Adrenal gland (tissue), 12 donors: Measurements from ENCODE around the gene NPTXR. TPM values are rescaled to one million over a fixed set of nuclear protein-coding genes. Genes with fewer than 3 reads are reported as not detected.

ENCODE experiments used
- DNase-seq, 7 donors: peaks; one replicate each; pipeline ENCODE4 v3.0.0-alpha.2; 2019 to 2020
- H3K27ac ChIP-seq, 5 donors: fragments of 200-600 bp; sonication (generic) in 4 of 5; 1 replicate in 3 of 5; 2 replicates in 2 of 5; pipeline versions ENCODE4 v1.5.1 to v1.8.0; 2016 to 2020; ENCODE audit warnings: mild to moderate bottlenecking in 1 of 5
- H3K27me3 ChIP-seq: fragments of 200-600 bp; 2 replicates; pipeline ENCODE4 v1.8.0; 2021
- H3K36me3 ChIP-seq, 2 donors: fragments of 200-600 bp; replicated peaks in 1 of 2; 1 replicate in 1 of 2; 2 replicates in 1 of 2; pipeline versions ENCODE4 v1.5.1 to v1.8.0; 2018 to 2022
- H3K4me1 ChIP-seq, 2 donors: fragments of 200-600 bp; replicated peaks in 1 of 2; 1 replicate in 1 of 2; 2 replicates in 1 of 2; pipeline versions ENCODE4 v1.5.1 to v1.8.0; 2018 to 2021
- H3K4me3 ChIP-seq, 4 donors: fragments of 200-600 bp; sonication (generic) in 3 of 4; one replicate each; pipeline ENCODE4 v1.5.1; 2016 to 2018
- H3K9me3 ChIP-seq, 3 donors: fragments of 200-600 bp; sonication (generic) in 1 of 3; replicated peaks in 1 of 3; 1 replicate in 2 of 3; 2 replicates in 1 of 3; pipeline versions ENCODE4 v1.5.1 to v1.8.0; 2016 to 2021
- CTCF ChIP-seq, 6 experiments: fragments of 450-650 bp in 4 of 6; fragments of 200-600 bp in 2 of 6; sonication (generic) in 1 of 6; IDR thresholded peaks; 1 replicate in 5 of 6; 2 replicates in 1 of 6; pipeline versions ENCODE4 v1.5.1 to v1.8.0; 2016 to 2021; ENCODE audit warnings: antibody characterized with exemption in 6 of 6, mild to moderate bottlenecking in 2 of 6, moderate library complexity in 1 of 6
- POLR2A ChIP-seq, 2 donors: fragments of 450-650 bp; IDR thresholded peaks; one replicate each; pipeline ENCODE4 v1.6.1; 2017; ENCODE audit warnings: antibody characterized with exemption in 2 of 2, mild to moderate bottlenecking in 2 of 2, moderate library complexity in 1 of 2
- WGBS, 4 donors: extraction: QIAGEN DNeasy Blood & Tissue Kit in 2 of 4; methylation state at CpG; one replicate each; pipeline versions ENCODE4 v1.1.5 to v1.1.7; 2013 to 2017; 5-methylcytosine and 5-hydroxymethylcytosine counted together
- intact Hi-C, 2 donors: fragments of 100-400 bp; cut with DNase I; formaldehyde crosslinking; loops; one replicate each; pipeline versions ENCODE4 v1.14.1 to v1.15.0; 2022 to 2023
- polyA plus RNA-seq, 3 donors: library from polyadenylated mRNA; stranded (reverse); fragments of 200-250 nt in 2 of 3; fragments of 350-450 nt in 1 of 3; fragmentation: Illumina TruSeq in 1 of 3; extraction: RNeasy Lipid Tissue Mini Kit (QIAGEN cat#74804) in 1 of 3; gene quantifications; one replicate each; pipeline ENCODE4 v1.2.3, GENCODE V29; 2013 to 2014
- total RNA-seq, 9 donors: library from RNA; depleted of rRNA in 4 of 9; stranded (reverse); fragments of >200 nt in 4 of 9; fragments of 120-200 nt in 1 of 9; fragmentation: NEBNext Ultra II Directional in 1 of 9; extraction: Animal tissue kit (Norgen Biotek cat#: 25700) in 1 of 9; gene quantifications; one replicate each; pipeline versions ENCODE4 v1.1.0 to v1.2.4, GENCODE V29; 2013 to 2023
- donor health status: healthy with polysubstance abuse.
- donor health status: Bipolar disorder and iron deficiency.
- donor health status: DM: yes; HTN: yes; CAD: no.
- donor health status: DM: no; HTN: no; CAD: no.
- donor health status: DM: no; HTN: no; CAD: no.
- donor health status: DM: yes; HTN: yes; CAD: no.

The NPTXR gene
- total and polyA plus RNA-seq, 12 donors: 1.2 to 26.9 (median 10.5) TPM

- peak in 1 of 7 donors; percentile 52 for DNase-seq
- H3K9me3 ChIP-seq: no peaks in the 10 kb centered on the region
- peak overlapping the region in 1 of 4 donors; percentile 86 for H3K4me3 ChIP-seq
- no peaks in the 10 kb centered on the region for H3K27me3 ChIP-seq
- 73 to 78% (median 75%) methylated on average over 9 of the region's 9 CpGs for WGBS, 4 donors
- peak overlapping the region in 4 of 5 donors; percentile 84 to 99 (median 94) for H3K27ac ChIP-seq
- H3K36me3 ChIP-seq: peaks cover 0 to 12% of the 10 kb centered on the region in 2 donors
- peaks cover 16 to 31% of the 10 kb centered on the region in 2 donors for H3K4me1 ChIP-seq
- no peak for TF ChIP-seq POLR2A (IDR thresholded peaks at IDR 0.05)
- no peak for TF ChIP-seq CTCF (IDR thresholded peaks at IDR 0.05)
- intact Hi-C loops: loop anchor here (5.0 to 10.0 kb wide), 2 partner anchors 49 to 51 kb away; no protein-coding TSS in a partner anchor
Measured at GRCh38 chr22:38873469-38874411, 29.9 kb upstream of the NPTXR start.

GRCh38 chr22:38872831-38873248, 29.0 kb upstream of the NPTXR start:
- DNase-seq: peak; percentile 68 to 84 (median 75)
- intact Hi-C loops: loop anchor here (5.0 to 10.0 kb wide), 2 partner anchors 49 to 52 kb away; no protein-coding TSS in a partner anchor
- H3K36me3 ChIP-seq: peaks cover 0 to 17% of the 10 kb centered on the region in 2 donors

GRCh38 chr22:38872172-38872830, 28.5 kb upstream of the NPTXR start, which contains the start of gene CBX6:
Gene CBX6, minus strand, starts transcription at chr22:38872216. Its CDS starts 26 bp downstream, at chr22:38872190.
- H3K4me1 ChIP-seq: peaks cover 17 to 43% of the 10 kb centered on the region in 2 donors
- intact Hi-C loops: loop anchor here (5.0 to 10.0 kb wide), 2 partner anchors 50 to 52 kb away; no protein-coding TSS in a partner anchor
- TF ChIP-seq POLR2A (IDR thresholded peaks at IDR 0.05) (peak in 1 of 2 donors; percentile 22), CTCF (IDR thresholded peaks at IDR 0.05) (no peak)
- peak within 1 kb of the TSS; percentile 25 to 86 (median 74) for H3K4me3 ChIP-seq
- no peaks in the 10 kb centered on the region for H3K9me3 ChIP-seq
- WGBS, 4 donors: 0 to 1% (median 1%) methylated on average over 23 to 73 of the region's 73 CpGs
- DNase-seq: peak; percentile 95 to 97 (median 97)
- H3K36me3 ChIP-seq: peaks cover 0 to 17% of the 10 kb centered on the region in 2 donors
- H3K27ac ChIP-seq: peak within 1 kb of the TSS; percentile 84 to 99 (median 88)
- no peaks in the 10 kb centered on the region for H3K27me3 ChIP-seq

More at GRCh38 chr22:38872831-38873248, 29.0 kb upstream of the NPTXR start:
- Histone ChIP-seq H3K4me1 (peaks cover 17 to 38% of the 10 kb centered on the region in 2 donors), H3K27ac (peak overlapping the region; percentile 84 to 99 (median 88)), H3K4me3 (peak overlapping the region in 3 of 4 donors; percentile 42 to 86 (median 80)), H3K9me3 (no peaks in the 10 kb centered on the region), H3K27me3 (no peaks in the 10 kb centered on the region)
- 0% methylated on average over 8 to 37 of the region's 37 CpGs for WGBS, 4 donors
- TF ChIP-seq POLR2A (IDR thresholded peaks at IDR 0.05) (peak; percentile 60 to 71), CTCF (IDR thresholded peaks at IDR 0.05) (peak in 2 of 6 experiments; percentile 4 to 7)
